ENCODE results near the gene DCP1B.

- no peak for TF ChIP-seq CTCF (IDR thresholded peaks at IDR 0.05; ENCODE audit: poor library complexity)
- no peak for TF ChIP-seq EZH2 (IDR thresholded peaks at IDR 0.05; ENCODE audit: borderline replicate concordance)
Measured at GRCh38 chr12:1927051-1927680, 77.1 kb downstream of the DCP1B start.

All from hepatocyte (in vitro differentiated cells).